HEK293 (cell line): ENCODE data around the gene CLEC4G.

Experiments used
- CTCF ChIA-PET: fragments of 350-600 bp; formaldehyde crosslinking; extraction: SDS; loops from one replicate; lab custom pipeline; 2021; ENCODE audit warnings: antibody characterized with exemption; lab: Yijun Ruan, JAX
- POLR2A ChIA-PET: fragments of 300-600 bp; formaldehyde crosslinking; extraction: SDS; loops from one replicate; lab custom pipeline; 2020; ENCODE audit warnings: antibody characterized with exemption, inconsistent platforms; lab: Yijun Ruan, JAX
- H3K27ac ChIP-seq: fragments of 200-500 bp; sonication (Bioruptor generic); 2 replicates; pipeline ENCODE4 v1.5.1; 2014; ENCODE audit warnings: low read depth, low read length, control low read depth, inconsistent platforms; ENCODE audit errors: extremely low read depth
- H3K36me3 ChIP-seq, 2 experiments: fragments of 200-500 bp in 1 of 2; sonication (Bioruptor generic) in 1 of 2; 1 replicate in 1 of 2; 2 replicates in 1 of 2; pipeline ENCODE4 v1.5.1; 2014 to 2017; ENCODE audit warnings: inconsistent platforms in 2 of 2, low read length in 2 of 2; ENCODE audit not compliant: control insufficient read depth in 2 of 2, insufficient read depth in 1 of 2
- H3K4me1 ChIP-seq: fragments of 200-500 bp; sonication (Bioruptor generic); 2 replicates; pipeline ENCODE4 v1.5.1; 2014; ENCODE audit warnings: mild to moderate bottlenecking, low read length, inconsistent platforms; ENCODE audit not compliant: control insufficient read depth, insufficient read depth
- H3K4me3 ChIP-seq: 2 replicates; pipeline ENCODE4 v1.5.1; 2011; ENCODE audit warnings: low read depth, mild to moderate bottlenecking, control low read depth, low read length, moderate library complexity
- H3K9me3 ChIP-seq: fragments of 200-500 bp; sonication (Bioruptor generic); 2 replicates; pipeline ENCODE4 v1.5.1; 2014; ENCODE audit warnings: low read depth, low read length, inconsistent platforms; ENCODE audit not compliant: control insufficient read depth, insufficient read depth
- ATF2 ChIP-seq: fragments of 450-650 bp; formaldehyde crosslinking; IDR thresholded peaks from 2 replicates; pipeline ENCODE4 v1.5.1; 2016; ENCODE audit warnings: missing biosample characterization, missing genetic modification characterization, low read depth
- GLI2 ChIP-seq: fragments of 450-650 bp; formaldehyde crosslinking; IDR thresholded peaks from 2 replicates; pipeline ENCODE4; 2017; ENCODE audit warnings: missing biosample characterization, missing genetic modification characterization, low read depth, borderline replicate concordance
- GLI4 ChIP-seq: fragments of 450-650 bp; formaldehyde crosslinking; IDR thresholded peaks from 2 replicates; pipeline ENCODE4 v1.5.1; 2016; ENCODE audit warnings: missing biosample characterization, missing genetic modification characterization
- KLF16 ChIP-seq: fragments of 450-650 bp; formaldehyde crosslinking; IDR thresholded peaks from 2 replicates; pipeline ENCODE4 v1.5.1; 2017; ENCODE audit warnings: missing biosample characterization, missing genetic modification characterization
- SCRT1 ChIP-seq: fragments of 450-650 bp; formaldehyde crosslinking; IDR thresholded peaks from 2 replicates; pipeline ENCODE4 v1.5.1; 2016; ENCODE audit warnings: missing biosample characterization, missing genetic modification characterization, borderline replicate concordance
- SCRT2 ChIP-seq: fragments of 450-650 bp; formaldehyde crosslinking; IDR thresholded peaks from 2 replicates; pipeline ENCODE4 v1.5.1; 2016; ENCODE audit warnings: missing biosample characterization, missing genetic modification characterization
- TRIM28 ChIP-seq: IDR thresholded peaks from 2 replicates; pipeline ENCODE4 v1.6.1; 2011; ENCODE audit warnings: low read length, control low read depth, borderline replicate concordance
- ZBTB10 ChIP-seq: fragments of 450-650 bp; formaldehyde crosslinking; IDR thresholded peaks from 2 replicates; pipeline ENCODE4 v1.5.1; 2016; ENCODE audit warnings: missing biosample characterization, missing genetic modification characterization
- ZNF140 ChIP-seq: fragments of 450-650 bp; formaldehyde crosslinking; IDR thresholded peaks from 2 replicates; pipeline ENCODE4 v1.5.1; 2016; ENCODE audit warnings: missing biosample characterization, missing genetic modification characterization
- ZNF280D ChIP-seq: fragments of 450-650 bp; formaldehyde crosslinking; IDR thresholded peaks from 2 replicates; pipeline ENCODE4 v1.5.1; 2016; ENCODE audit warnings: missing biosample characterization, missing genetic modification characterization
- ZNF302 ChIP-seq: fragments of 450-650 bp; formaldehyde crosslinking; IDR thresholded peaks from 2 replicates; pipeline ENCODE4 v1.5.1; 2016; ENCODE audit warnings: missing biosample characterization, missing genetic modification characterization, low read depth
- ZNF324 ChIP-seq: fragments of 450-650 bp; formaldehyde crosslinking; IDR thresholded peaks from 2 replicates; pipeline ENCODE4 v1.5.1; 2016; ENCODE audit warnings: missing biosample characterization, missing genetic modification characterization
- ZNF37A ChIP-seq: fragments of 450-650 bp; IDR thresholded peaks from 2 replicates; pipeline ENCODE4 v1.5.1; 2018; ENCODE audit warnings: missing biosample characterization, missing genetic modification characterization
- ZNF398 ChIP-seq: fragments of 450-650 bp; formaldehyde crosslinking; IDR thresholded peaks from 2 replicates; pipeline ENCODE4 v1.5.1; 2017; ENCODE audit warnings: missing biosample characterization, missing genetic modification characterization
- ZNF416 ChIP-seq: fragments of 450-650 bp; formaldehyde crosslinking; IDR thresholded peaks from 2 replicates; pipeline ENCODE4 v1.5.1; 2016; ENCODE audit warnings: missing biosample characterization, missing genetic modification characterization
- ZNF423 ChIP-seq: fragments of 450-650 bp; formaldehyde crosslinking; IDR thresholded peaks from 2 replicates; pipeline ENCODE4 v1.5.1; 2016; ENCODE audit warnings: missing biosample characterization, missing genetic modification characterization
- ZNF521 ChIP-seq: fragments of 450-650 bp; formaldehyde crosslinking; IDR thresholded peaks from 2 replicates; pipeline ENCODE4 v1.5.1; 2017; ENCODE audit warnings: missing biosample characterization, mild to moderate bottlenecking, missing genetic modification characterization
- ZNF530 ChIP-seq: fragments of 450-650 bp; formaldehyde crosslinking; IDR thresholded peaks from 2 replicates; pipeline ENCODE4 v1.5.1; 2016; ENCODE audit warnings: low read depth, missing biosample characterization, missing genetic modification characterization
- ZNF596 ChIP-seq: fragments of 450-650 bp; IDR thresholded peaks from 2 replicates; pipeline ENCODE4 v1.5.0; 2018; ENCODE audit warnings: missing biosample characterization, mild to moderate bottlenecking, missing genetic modification characterization, moderate library complexity
- ZNF626 ChIP-seq: fragments of 450-650 bp; sonication (Bioruptor Pico); formaldehyde crosslinking; IDR thresholded peaks from 2 replicates; pipeline ENCODE4 v1.5.1; 2018; ENCODE audit warnings: missing biosample characterization, missing genetic modification characterization, inconsistent platforms
- ZNF701 ChIP-seq: fragments of 450-650 bp; formaldehyde crosslinking; IDR thresholded peaks from 2 replicates; pipeline ENCODE4 v1.5.1; 2016; ENCODE audit warnings: missing biosample characterization, missing genetic modification characterization

The CLEC4G gene

DNA sequence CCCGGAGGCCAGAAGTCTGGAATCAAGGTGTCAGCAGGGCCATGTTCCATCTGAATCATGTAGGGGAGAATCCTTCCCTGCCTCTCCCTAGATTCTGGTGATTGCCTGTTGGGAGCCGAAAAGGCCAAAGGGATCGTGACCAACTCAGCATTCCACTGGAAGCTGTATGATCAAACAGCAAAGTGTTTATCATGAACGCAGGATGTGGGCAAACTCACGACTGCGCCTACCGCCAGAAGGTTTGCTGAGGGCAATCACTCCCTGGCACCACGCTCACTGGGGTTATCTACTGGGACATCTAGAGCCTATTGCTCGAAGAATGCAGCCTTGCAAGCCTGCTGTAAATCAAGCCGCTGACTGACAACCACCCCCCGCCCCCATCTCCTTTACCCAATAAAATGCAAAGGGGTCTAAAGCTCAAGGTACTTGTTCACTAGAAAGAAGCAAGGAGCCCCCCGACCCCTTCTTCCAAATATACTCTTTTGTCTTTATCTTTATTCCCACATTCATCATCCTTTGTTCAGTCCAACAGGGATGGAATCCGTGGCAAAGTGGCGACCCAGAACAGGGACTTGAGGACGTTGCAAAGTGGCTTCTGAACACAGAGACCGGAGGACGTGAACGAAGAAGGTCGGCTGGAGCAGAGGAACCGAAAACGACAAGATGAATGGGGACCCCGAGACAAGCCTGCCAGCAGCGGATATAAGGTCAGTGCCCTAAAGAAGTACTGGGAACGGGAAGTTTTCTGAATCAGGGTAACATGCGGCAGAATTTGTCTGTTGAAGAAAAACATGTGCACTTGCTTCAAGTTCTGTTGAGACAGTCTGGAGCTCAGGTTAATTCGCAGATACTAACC is 47.9 kb upstream of the CLEC4G start (continued):
- TF ChIP-seq ATF2 (tag by site-specific recombination) (no peak), ZNF416 (tag by site-specific recombination) (no peak)

DNA sequence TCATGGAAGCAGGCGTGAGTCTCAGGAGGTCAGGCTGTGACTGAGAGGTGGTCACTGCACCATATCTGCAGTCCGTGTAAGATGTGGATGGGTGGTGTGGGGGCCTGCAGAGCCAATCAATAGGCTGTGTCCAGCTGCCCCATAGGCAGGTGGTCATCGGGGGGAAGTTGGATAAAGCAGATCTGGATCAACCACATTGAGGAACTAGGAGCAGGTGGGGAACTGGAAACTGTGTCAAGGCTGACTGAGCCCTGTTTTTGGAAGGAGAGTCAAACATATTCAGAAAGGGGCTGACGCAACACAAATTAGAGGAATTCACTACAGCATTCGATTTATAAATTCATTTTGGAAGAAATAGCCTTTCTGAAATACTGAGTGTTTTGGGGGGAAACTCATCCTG is 46.2 kb upstream of the CLEC4G start:
- POLR2A ChIA-PET, result no interaction called here
- no peak for TF ChIP-seq ZNF701 (tag by site-specific recombination)
- TF ChIP-seq ZNF398 (tag by site-specific recombination), result no peak
- no peak for TF ChIP-seq KLF16 (tag by site-specific recombination)
- TF ChIP-seq TRIM28, result no peak
- no peak for TF ChIP-seq ZNF324 (tag by site-specific recombination)
- no peak for TF ChIP-seq ZNF140 (tag by site-specific recombination)
- TF ChIP-seq ZNF280D (tag by site-specific recombination), result no peak
- no peak for TF ChIP-seq ZNF521 (tag by site-specific recombination)
- TF ChIP-seq ZNF626 (tag by site-specific recombination), result no peak
- no peak for TF ChIP-seq ZNF530 (tag by site-specific recombination)
- TF ChIP-seq SCRT2 (tag by site-specific recombination), result no peak
- no peak for TF ChIP-seq GLI4 (tag by site-specific recombination)
- no peak for TF ChIP-seq ZBTB10 (tag by site-specific recombination)
- TF ChIP-seq ZNF37A (tag by site-specific recombination), result no peak
- no peak for TF ChIP-seq ZNF302 (tag by site-specific recombination)
- TF ChIP-seq ZNF596, result no peak
- no peak for TF ChIP-seq SCRT1 (tag by site-specific recombination)
- TF ChIP-seq ZNF416 (tag by site-specific recombination), result no peak
- TF ChIP-seq GLI2 (tag by site-specific recombination), result no peak
- no peak for TF ChIP-seq ZNF423 (tag by site-specific recombination)
- CTCF ChIA-PET, result no interaction called here
- Histone ChIP-seq H3K4me3 (no peak overlapping the region), H3K27ac (no peak overlapping the region), H3K4me1 (no peaks in the 10 kb centered on the region), H3K9me3 (no peaks in the 10 kb centered on the region), H3K36me3 (no peaks in the 10 kb centered on the region)
